ENCODE results near the gene GANC.
A peak's percentile ranks its signal among the peaks of the same experiment; 100 is the strongest.

Gene GANC

GRCh38 chr15:42352401-42352800 is 79.4 kb downstream of the GANC start:
- DNase-seq: no peak

DNA sequence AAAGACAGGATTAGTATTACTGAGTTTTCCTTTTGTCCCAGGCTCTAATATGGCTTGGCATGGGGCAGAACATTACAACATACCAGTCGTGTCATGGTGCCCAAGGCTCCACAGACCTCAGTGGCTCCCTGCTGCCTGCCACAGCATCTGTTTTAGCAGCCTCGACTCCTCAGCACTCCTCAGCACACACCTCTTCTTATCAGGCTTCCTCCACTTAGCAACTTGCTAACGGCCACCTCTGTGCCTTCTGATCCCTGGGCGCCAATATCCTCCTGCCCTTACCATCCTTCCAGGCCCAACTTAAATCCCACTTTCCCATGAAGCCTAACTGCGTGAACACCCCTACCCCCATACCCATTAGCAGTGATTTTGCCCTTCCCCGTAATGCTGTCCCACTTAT is 80.1 kb downstream of the GANC start:
- no peak for DNase-seq

- DNase-seq: no peak
Observed at GRCh38 chr15:42354824-42355223, 81.8 kb downstream of the GANC start.

DNA sequence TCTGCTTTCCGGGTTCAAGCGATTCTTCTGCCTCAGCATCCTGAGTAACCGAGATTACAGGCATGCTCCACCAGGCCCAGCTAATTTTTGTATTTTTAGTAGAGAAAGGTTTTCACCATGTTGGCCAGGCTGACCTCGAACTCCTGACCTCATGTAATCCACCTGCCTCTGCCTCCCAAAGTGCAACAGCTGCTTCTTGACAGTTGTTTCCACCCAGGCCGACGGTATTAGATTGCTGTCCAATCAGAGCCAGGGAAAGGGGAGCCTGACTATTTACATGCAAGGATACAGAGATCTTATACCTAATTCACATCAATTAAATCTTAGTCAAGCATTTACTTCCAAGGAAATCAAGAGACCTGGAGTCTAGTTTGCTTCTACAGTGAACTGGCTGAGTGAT is 82.3 kb downstream of the GANC start:
- DNase-seq: no peak

DNA sequence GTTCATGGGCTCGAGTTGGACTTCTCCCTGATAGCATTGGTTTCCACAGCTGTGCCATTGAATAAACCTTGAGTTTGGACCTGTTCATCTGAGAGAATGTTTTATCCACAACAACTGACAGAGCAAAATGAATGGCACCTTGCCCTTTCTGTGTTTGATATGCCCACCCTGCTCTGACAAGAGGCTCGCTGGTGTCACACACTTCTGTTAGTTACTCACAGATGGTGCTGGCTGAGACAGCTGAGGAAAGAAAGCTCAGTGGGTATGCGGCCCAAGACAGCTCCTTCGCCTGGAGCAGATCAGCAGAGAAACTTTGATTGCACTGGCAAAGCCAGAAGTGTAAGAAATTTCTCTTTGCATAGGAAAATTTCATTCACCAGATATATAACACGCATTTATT is 83.8 kb downstream of the GANC start:
- DNase-seq: no peak

DNA sequence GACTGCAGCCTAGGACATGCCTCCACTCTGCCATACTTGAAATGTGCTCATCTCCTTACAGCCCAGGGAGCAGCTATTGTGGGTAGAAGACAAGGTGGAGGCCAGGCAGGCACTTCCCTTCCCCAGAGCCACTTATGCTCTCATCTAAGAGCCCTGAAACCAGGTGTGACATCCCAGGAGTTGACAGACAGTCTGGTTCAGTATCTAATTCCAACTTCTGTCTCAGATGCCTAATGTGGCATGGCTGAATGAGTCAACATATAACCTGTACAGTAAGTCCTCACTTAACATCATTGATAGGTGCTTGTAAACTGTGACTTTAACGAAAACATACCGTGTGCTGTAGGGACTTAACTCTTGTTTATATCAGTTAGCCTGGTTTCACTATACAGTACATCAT is 85.1 kb downstream of the GANC start:
- DNase-seq: no peak

GRCh38 chr15:42359249-42359648 is 86.2 kb downstream of the GANC start, which contains the start of gene CAPN3:
Gene CAPN3, plus strand, starts transcription at chr15:42359501. Its CDS starts 305 bp downstream, at chr15:42359806.
- DNase-seq: no peak

GRCh38 chr15:42359985-42360384 is 87.0 kb downstream of the GANC start:
- DNase-seq: no peak

DNA sequence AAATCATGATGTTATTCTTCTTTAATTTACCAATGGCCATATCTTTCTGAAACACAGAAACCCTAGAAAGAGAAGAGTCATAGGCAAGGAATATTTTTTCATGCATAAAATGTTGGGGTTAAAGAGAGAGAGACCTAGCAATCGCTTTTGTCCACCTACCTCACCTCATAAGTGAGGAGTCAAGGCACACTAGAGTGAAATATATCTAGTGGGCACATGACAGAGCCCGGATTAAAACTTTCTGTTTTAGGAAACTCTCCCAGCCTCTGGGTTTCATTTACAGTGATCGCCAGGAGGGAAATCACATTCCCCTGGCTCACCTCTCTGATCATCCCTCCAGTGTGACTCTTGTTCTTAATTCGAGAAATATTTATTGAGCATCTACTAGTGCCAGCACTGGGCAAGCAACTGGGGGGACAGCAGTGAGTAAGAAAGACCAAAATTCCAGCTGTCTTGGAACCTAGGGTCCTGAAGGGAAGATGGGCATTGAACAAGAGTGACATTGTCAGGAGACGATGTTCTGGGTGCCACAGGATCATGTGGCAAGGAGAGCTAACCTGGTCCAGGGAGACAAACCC is 87.6 kb downstream of the GANC start:
- DNase-seq: no peak

GRCh38 chr15:42363487-42363886 is 90.5 kb downstream of the GANC start:
- DNase-seq: no peak

- DNase-seq: no peak
Observed at GRCh38 chr15:42363942-42364341, 90.9 kb downstream of the GANC start.

DNA sequence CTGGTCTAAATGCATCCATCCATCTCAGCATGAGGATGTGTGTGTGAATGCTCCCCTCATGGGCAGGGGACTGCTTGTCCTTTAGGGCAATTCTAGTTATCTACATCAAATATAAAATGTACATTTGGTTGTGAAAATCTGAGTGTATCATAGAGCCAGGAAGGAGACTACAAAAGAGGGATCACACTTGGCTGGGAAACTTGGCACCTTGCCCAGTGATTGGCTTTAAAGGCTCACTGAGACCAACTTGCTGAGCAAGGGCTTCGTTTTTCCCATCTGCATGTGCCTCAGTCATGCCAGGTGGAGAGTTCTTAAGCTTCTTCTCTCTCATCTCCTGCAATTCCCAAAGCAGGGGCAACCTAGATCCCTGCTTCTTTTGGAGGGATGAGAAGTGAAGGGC is 91.5 kb downstream of the GANC start:
- DNase-seq: peak; percentile 23

DNA sequence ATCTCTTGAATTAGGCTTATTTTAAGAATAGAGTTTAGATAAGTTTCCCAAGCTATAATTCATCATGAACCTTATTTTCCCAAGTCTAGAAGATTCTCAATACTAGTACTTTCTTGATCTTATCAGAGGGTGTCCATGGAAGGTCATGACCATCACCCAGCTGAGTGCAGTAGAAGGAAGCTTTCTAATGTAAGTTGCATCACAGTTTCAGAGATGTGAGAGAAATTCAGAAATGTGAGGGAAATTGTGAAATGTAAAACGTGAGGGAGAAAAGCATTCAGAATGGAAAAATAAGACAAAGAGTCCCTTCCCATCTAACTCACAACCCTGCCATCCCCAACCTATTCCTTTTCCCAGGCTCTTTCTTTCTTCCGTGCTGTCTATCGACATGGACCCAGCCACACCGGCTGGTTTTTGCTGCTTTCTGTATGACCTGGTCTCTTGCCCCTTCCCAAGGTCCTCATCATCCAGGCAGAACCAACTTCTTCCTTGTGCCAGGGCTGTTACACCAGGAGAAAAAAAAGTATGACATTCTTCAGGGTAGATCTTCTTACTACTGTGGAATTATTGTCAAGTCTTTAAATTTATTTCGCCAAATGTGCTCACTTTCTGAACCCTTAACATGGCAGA is 93.0 kb downstream of the GANC start:
- no peak for DNase-seq

GRCh38 chr15:42367041-42367440 is 94.0 kb downstream of the GANC start:
- DNase-seq: no peak

DNA sequence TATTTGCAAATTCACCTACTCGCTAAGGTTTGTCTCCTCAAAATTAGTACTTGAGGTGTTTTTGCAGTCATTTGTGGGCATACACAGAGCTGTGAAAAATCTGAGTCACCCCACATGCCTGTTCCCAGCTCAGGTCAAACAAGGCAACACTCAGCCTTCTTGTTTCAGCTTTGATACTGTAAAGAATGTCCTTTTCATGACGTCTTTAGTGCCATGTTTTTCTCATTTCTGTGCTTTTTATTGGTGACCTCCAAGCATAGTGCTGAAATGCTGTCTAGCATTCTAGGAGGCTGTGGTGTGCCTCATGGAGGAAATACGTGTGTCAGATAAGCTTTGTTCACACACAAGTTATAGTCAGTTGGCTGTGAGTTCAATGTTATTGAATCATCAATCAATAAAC is 95.1 kb downstream of the GANC start:
- no peak for DNase-seq

DNA sequence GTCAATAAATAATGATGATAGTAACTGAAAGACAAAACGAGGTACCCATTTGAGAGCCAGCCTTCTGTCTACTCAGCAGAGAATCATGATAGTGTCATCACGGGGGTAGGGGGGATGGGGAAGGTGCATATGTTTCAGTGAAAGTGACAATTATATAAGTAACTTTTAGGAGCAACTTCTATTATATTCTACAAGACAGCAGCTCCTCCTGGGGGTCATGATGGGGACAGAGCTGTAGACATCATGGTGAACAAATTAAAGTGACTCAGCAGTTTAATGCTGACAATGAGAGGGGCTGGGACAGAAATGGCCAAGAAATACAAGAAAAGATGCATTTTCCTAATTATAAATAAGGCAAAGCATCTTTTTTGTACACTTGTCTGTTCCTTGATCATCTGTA is 98.1 kb downstream of the GANC start:
- no peak for DNase-seq

DNA sequence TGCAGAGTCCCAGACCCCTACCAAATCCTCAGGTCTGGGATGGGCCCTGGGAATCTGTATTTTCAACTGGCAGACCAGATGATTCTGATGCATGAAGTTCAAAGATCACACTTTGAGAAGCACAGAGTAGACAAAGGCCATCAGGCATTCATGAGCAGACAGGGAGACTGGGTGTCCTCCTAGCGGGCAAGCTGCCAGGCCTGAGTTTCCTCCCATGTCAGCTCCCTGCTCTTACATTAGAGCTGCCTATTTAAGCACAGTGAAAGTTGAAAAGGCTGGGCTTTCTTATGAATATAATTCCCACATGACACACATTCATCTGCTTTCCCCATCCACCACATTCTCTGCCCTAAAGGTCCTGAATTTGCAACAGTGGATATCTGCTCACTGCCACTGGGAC is 100.3 kb downstream of the GANC start:
- DNase-seq: no peak

DNA sequence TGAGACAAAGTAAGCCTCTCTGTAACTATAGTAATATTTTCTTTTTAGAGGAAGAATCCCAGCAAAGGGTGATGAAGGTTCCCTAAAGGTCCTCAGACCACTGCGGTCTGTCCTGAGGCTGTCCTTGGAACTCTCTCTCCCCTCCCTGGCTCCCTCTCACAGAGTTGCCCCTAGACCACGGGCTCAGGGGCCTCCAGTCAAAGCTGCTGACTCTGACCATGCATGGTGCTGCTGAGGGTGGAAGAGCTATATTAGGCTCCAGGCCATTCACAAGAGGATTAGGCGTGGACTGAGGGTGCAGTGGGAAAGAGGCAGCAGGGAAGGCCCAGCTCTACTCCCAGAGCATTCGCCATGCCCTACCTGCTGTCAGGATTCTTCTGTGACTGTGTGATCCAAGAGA is 100.9 kb downstream of the GANC start:
- no peak for DNase-seq

DNA sequence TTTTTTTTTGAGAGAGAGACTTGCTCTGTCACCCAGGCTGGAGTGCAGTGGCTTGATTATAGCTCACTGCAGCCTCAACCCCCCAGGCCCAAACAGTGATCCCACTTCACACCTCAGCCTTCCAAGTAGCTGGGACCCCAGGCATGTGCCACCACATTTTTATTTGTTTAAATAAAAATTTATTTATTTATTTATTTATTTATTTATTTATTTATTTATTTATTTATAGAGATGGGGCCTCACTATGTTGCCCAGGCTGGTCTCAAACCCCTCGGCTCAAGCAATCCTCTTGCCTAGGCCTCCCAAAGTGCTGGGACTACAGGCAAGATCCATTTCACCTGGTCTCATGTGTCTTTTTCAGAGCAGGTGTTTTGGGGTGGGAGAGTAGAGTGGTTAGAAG is 101.8 kb downstream of the GANC start:
- no peak for DNase-seq

DNA sequence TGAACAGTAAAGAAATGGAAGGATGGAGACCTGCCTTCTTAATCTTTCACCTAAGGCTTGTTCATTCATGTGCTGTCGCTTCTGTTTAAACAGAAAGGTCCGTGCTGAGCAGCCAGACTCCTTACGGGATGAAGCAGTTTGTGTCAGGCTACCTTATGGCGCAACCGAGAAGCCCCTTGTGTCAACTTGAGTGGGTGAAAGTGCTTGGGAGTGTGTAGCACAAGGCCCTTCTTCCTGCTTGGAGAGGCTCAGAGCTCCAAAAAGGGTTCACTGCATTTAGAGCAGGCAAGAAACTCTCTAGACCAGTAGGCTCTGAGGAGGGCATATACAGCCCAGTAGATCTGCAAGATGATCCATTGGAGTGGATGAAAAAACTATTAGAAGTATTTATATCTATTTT is 102.3 kb downstream of the GANC start:
- no peak for DNase-seq

GRCh38 chr15:42375941-42376340 is 102.9 kb downstream of the GANC start:
- no peak for DNase-seq

DNA sequence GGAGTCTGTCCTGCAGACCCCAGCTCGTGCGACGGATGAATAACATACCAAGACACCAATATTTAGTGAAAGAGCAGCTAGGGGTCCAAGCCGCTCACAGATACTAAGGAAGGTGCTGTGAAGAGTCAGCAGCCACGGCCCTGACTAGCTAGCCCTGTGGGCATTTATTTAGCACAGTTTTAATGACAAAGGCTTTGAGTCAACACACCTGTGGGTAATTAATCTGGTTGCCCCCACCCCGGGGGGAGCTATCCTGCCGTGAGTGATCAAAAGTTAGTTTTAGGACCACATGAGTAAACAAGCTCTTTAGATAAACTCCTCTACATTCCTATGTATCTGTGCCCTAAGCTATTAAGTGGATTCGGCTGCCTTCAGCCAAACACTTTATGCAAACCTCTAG is 105.0 kb downstream of the GANC start:
- DNase-seq: no peak

GRCh38 chr15:42384597-42384996 is 111.6 kb downstream of the GANC start:
- no peak for DNase-seq

- peak; percentile 30 for DNase-seq
Observed at GRCh38 chr15:42385206-42385979, 112.4 kb downstream of the GANC start.
